Endothelial cell of umbilical vein (primary cell): ENCODE data around the gene GPR108. TPM values are rescaled to one million over a fixed set of nuclear protein-coding genes. Genes with fewer than 3 reads are reported as not detected.

ENCODE experiments used
- BruUV-seq: library from RNA; stranded (reverse); fragments of 400-500 nt; replicated peaks from 2 replicates; lab custom pipeline; 2021; lab: Mats Ljungman, UMichigan
- CTCF ChIA-PET: fragments of 300-600, 350-600 bp; sonication (Branson Sonifier 250); formaldehyde crosslinking; loops from one replicate; lab custom pipeline; 2021; ENCODE audit warnings: antibody characterized with exemption, inconsistent platforms; lab: Charles Lee
- POLR2A ChIA-PET: fragments of 300-600, 350-600 bp; sonication (Branson Sonifier 250); formaldehyde crosslinking; loops from one replicate; lab custom pipeline; 2021; ENCODE audit warnings: antibody characterized with exemption, inconsistent platforms; lab: Charles Lee
- DNase-seq: peaks from one replicate; pipeline ENCODE4 v3.0.0-alpha.2; 2011; ENCODE audit warnings: low read depth, low spot score
- FAIRE-seq: peaks from 2 replicates; lab custom pipeline; 2011; peaks lifted over from hg19 to GRCh38; lab: Jason Lieb, UNC
- H2AFZ ChIP-seq: 2 replicates; pipeline ENCODE4 v1.6.0; 2012; ENCODE audit warnings: low read depth, low read length, control low read depth, inconsistent platforms
- H3K27ac ChIP-seq: 2 replicates; pipeline ENCODE4 v1.5.1; 2011; ENCODE audit warnings: low read depth, mild to moderate bottlenecking, control low read depth, low read length, moderate library complexity; ENCODE audit not compliant: insufficient read depth
- H3K27me3 ChIP-seq, 2 experiments: 2 replicates each; pipeline versions ENCODE4 v1.6.0 to v1.6.1; 2011; ENCODE audit warnings: low read length in 2 of 2, mixed read lengths in 1 of 2; ENCODE audit not compliant: control insufficient read depth in 2 of 2, insufficient read depth in 2 of 2
- H3K36me3 ChIP-seq, 2 experiments: 2 replicates in 1 of 2; 3 replicates in 1 of 2; pipeline ENCODE4 v1.5.1; 2011; ENCODE audit warnings: low read length in 2 of 2, mild to moderate bottlenecking in 1 of 2, moderate library complexity in 1 of 2; ENCODE audit not compliant: control insufficient read depth in 2 of 2, insufficient read depth in 2 of 2; ENCODE audit errors: extremely low read depth in 1 of 2
- H3K4me1 ChIP-seq: 3 replicates; pipeline ENCODE4 v1.5.1; 2011; ENCODE audit warnings: mild to moderate bottlenecking, low read length; ENCODE audit not compliant: control insufficient read depth, insufficient read depth; ENCODE audit errors: extremely low read depth
- H3K4me2 ChIP-seq: 2 replicates; pipeline ENCODE4 v1.6.1; 2011; ENCODE audit warnings: low read length, control low read depth, mixed read lengths; ENCODE audit not compliant: insufficient read depth
- H3K4me3 ChIP-seq, 3 experiments: fragments of 200-600 bp in 1 of 3; sonication (generic), shearing (Covaris generic) in 1 of 3; replicated peaks in 1 of 3; 2 replicates each; pipeline ENCODE4 v1.5.1; 2011 to 2016; ENCODE audit warnings: control low read depth in 3 of 3, low read length in 3 of 3, mild to moderate bottlenecking in 2 of 3, inconsistent platforms in 1 of 3, low read depth in 1 of 3, moderate library complexity in 1 of 3; ENCODE audit not compliant: insufficient read depth in 1 of 3
- H3K79me2 ChIP-seq: 2 replicates; pipeline ENCODE4 v1.6.0; 2012; ENCODE audit warnings: low read length, inconsistent platforms; ENCODE audit not compliant: control insufficient read depth, insufficient read depth
- H3K9ac ChIP-seq: replicated peaks from 2 replicates; pipeline ENCODE3; 2011; ENCODE audit warnings: low read length, control low read depth; ENCODE audit not compliant: insufficient read depth; ENCODE audit errors: extremely low read depth
- H3K9me1 ChIP-seq: replicated peaks from 3 replicates; pipeline ENCODE4 v1.6.0; 2011; ENCODE audit warnings: mild to moderate bottlenecking, low read length; ENCODE audit not compliant: control insufficient read depth, insufficient read depth; ENCODE audit errors: extremely low read depth
- H3K9me3 ChIP-seq: replicated peaks from 2 replicates; pipeline ENCODE4 v1.5.1; 2012; ENCODE audit warnings: low read length, inconsistent platforms; ENCODE audit not compliant: control insufficient read depth, insufficient read depth
- H4K20me1 ChIP-seq: replicated peaks from 2 replicates; pipeline ENCODE3; 2011; ENCODE audit warnings: mild to moderate bottlenecking, low read length; ENCODE audit not compliant: control insufficient read depth, insufficient read depth; ENCODE audit errors: extremely low read depth
- EZH2 ChIP-seq: IDR thresholded peaks from 2 replicates; pipeline ENCODE4 v1.6.1; 2012; ENCODE audit warnings: borderline replicate concordance, low read depth, mild to moderate bottlenecking, moderate library complexity, low read length, inconsistent platforms; ENCODE audit not compliant: severe bottlenecking
- FOS ChIP-seq: IDR thresholded peaks from 2 replicates; pipeline ENCODE4 v1.6.1; 2011; ENCODE audit warnings: mild to moderate bottlenecking, low read length, moderate library complexity, borderline replicate concordance; ENCODE audit not compliant: insufficient read depth
- GATA2 ChIP-seq: IDR thresholded peaks from 2 replicates; pipeline ENCODE4 v1.7.0; 2011; ENCODE audit warnings: low read depth, mild to moderate bottlenecking, moderate library complexity, mixed read lengths, low read length; ENCODE audit not compliant: insufficient read length, insufficient read depth
- JUN ChIP-seq: IDR thresholded peaks from 2 replicates; pipeline ENCODE4 v1.6.1; 2011; ENCODE audit warnings: borderline replicate concordance, low read depth; ENCODE audit not compliant: insufficient read length, insufficient read depth
- MYC ChIP-seq: IDR thresholded peaks from one replicate; pipeline ENCODE4 v1.6.1; 2011; ENCODE audit warnings: mild to moderate bottlenecking, low read depth, low read length
- POLR2A ChIP-seq: IDR thresholded peaks from 2 replicates; pipeline ENCODE4 v1.6.1; 2012; ENCODE audit warnings: low read depth, mild to moderate bottlenecking, control low read depth, low read length
- POLR2AphosphoS5 ChIP-seq: IDR thresholded peaks from 2 replicates; pipeline ENCODE4 v1.6.1; 2012; ENCODE audit warnings: low read depth, mild to moderate bottlenecking, control low read depth, low read length, moderate library complexity; ENCODE audit not compliant: insufficient read depth
- dilution Hi-C: fragments of 300-500 bp; cut with MboI; formaldehyde crosslinking; loops from one replicate; pipeline ENCODE4 v1.15.0; 2019; ENCODE audit warnings: low sequenced_read_pairs; ENCODE audit not compliant: extremely low pct_ligation_motif_present
- intact Hi-C: fragments of 100-400 bp; cut with micrococcal nuclease; formaldehyde crosslinking; loops from one replicate; pipeline ENCODE4 v1.10.0; 2022
- polyA plus RNA-seq, 4 experiments: library from polyadenylated mRNA; depleted of rRNA in 3 of 4; stranded (reverse) in 3 of 4; unstranded in 1 of 4; fragments of >200 nt; gene quantifications; 2 replicates each; pipeline versions ENCODE4 v1.2.1 to v1.2.3, GENCODE V29; 2011 to 2012; ENCODE audit warnings: missing spikeins in 1 of 4
- total RNA-seq: library from RNA; stranded (reverse); gene quantifications from 2 replicates; pipeline ENCODE4 v1.2.3, GENCODE V29; 2021
- TF ChIP-seq, protein P1 (sequence below): IDR thresholded peaks from 2 replicates; pipeline ENCODE4 v1.6.1; 2011; ENCODE audit not compliant: insufficient read depth, insufficient read length
- TF ChIP-seq, protein P2 (sequence below), 2 donors: IDR thresholded peaks; 1 replicate in 1 of 2; 2 replicates in 1 of 2; pipeline ENCODE4 v1.5.1; 2011; ENCODE audit warnings: low read length in 2 of 2, mild to moderate bottlenecking in 2 of 2, moderate library complexity in 2 of 2, control low read depth in 1 of 2, inconsistent platforms in 1 of 2, low read depth in 1 of 2; ENCODE audit not compliant: insufficient read depth in 1 of 2; ENCODE audit errors: extremely low read depth in 1 of 2

The GPR108 gene
- total and polyA plus RNA-seq, 2 donors (not counting 3 experiments of a cell fraction or from before 2014, with no cell fraction given): 68.5 to 80.2 TPM

DNA sequence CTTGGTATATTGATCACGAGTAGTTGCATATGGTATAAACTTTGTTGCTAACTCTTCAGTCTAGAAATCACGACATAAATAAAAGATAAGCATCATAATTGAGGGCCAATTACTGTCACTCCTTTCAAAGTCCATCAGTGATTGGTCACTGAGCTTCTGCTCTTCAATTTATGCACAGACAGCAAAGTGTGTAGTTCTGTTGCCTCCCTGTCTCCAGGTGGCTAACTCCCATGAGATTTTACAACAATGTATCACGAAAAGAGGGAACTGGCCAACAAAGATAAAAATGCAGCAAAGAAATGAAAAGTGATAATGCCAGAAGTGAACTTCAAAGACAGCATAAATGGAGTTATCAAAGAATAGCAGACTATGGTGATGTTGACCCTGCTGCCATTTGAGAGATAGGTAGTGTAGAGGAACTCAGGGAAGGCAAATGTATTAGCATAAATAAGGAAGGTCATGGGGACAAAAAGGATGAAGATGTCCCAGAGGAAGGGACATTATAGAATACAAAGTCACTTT lies 54.7 kb downstream of the GPR108 start:
- Histone ChIP-seq H3K79me2 (no peaks in the 10 kb centered on the region), H3K9ac (no peak overlapping the region), H3K27me3 (peaks cover 0 to 1% of the 10 kb centered on the region in 2 experiments), H4K20me1 (no peaks in the 10 kb centered on the region), H3K9me1 (no peaks in the 10 kb centered on the region), H2AFZ (no peak overlapping the region), H3K4me1 (no peaks in the 10 kb centered on the region), H3K36me3 (no peaks in the 10 kb centered on the region), H3K9me3 (no peaks in the 10 kb centered on the region), H3K27ac (no peak overlapping the region), H3K4me3 (no peak overlapping the region), H3K4me2 (no peak overlapping the region)
- ChIA-PET POLR2A (no interaction called here), CTCF (no interaction called here)
- FAIRE-seq (no peak), DNase-seq (no peak)
- TF ChIP-seq FOS (no peak), EZH2 (no peak), POLR2AphosphoS5 (no peak), POLR2A (no peak), JUN (no peak), MYC (no peak), GATA2 (no peak)
- TF ChIP-seq, protein P1, sequence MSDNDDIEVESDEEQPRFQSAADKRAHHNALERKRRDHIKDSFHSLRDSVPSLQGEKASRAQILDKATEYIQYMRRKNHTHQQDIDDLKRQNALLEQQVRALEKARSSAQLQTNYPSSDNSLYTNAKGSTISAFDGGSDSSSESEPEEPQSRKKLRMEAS: no peak
- TF ChIP-seq, protein P2, sequence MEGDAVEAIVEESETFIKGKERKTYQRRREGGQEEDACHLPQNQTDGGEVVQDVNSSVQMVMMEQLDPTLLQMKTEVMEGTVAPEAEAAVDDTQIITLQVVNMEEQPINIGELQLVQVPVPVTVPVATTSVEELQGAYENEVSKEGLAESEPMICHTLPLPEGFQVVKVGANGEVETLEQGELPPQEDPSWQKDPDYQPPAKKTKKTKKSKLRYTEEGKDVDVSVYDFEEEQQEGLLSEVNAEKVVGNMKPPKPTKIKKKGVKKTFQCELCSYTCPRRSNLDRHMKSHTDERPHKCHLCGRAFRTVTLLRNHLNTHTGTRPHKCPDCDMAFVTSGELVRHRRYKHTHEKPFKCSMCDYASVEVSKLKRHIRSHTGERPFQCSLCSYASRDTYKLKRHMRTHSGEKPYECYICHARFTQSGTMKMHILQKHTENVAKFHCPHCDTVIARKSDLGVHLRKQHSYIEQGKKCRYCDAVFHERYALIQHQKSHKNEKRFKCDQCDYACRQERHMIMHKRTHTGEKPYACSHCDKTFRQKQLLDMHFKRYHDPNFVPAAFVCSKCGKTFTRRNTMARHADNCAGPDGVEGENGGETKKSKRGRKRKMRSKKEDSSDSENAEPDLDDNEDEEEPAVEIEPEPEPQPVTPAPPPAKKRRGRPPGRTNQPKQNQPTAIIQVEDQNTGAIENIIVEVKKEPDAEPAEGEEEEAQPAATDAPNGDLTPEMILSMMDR (IDR thresholded peaks at IDR 0.05; ENCODE audit: extremely low read depth in 1 of 2, insufficient read depth in 1 of 2, low read depth in 1 of 2, low read length in 2 of 2): no peak
- dilution Hi-C loops (no loop called here), intact Hi-C loops (no loop called here)
- no TSS peak for BruUV-seq
